BLaER1 treated with 17β-estradiol and CSF1 and Interleukin-3, amounts not matched to agents 10 nM and 100 nM (cell line): ENCODE measurements around the gene AMZ1.

ENCODE experiments used
- H3K27ac ChIP-seq, 11 experiments: shearing (Covaris generic); formaldehyde crosslinking; 2 replicates each; pipeline ENCODE4 v1.8.1; 2022
- H3K27me3 ChIP-seq, 11 experiments: shearing (Covaris generic); formaldehyde crosslinking; 2 replicates each; pipeline ENCODE4 v1.8.1; 2022
- H3K36me3 ChIP-seq, 11 experiments: shearing (Covaris generic); formaldehyde crosslinking; 2 replicates each; pipeline ENCODE4 v1.8.1; 2022
- H3K4me1 ChIP-seq, 10 experiments: shearing (Covaris generic); formaldehyde crosslinking; 2 replicates each; pipeline ENCODE4 v1.8.1; 2022
- H3K4me2 ChIP-seq, 11 experiments: shearing (Covaris generic); formaldehyde crosslinking; 2 replicates each; pipeline ENCODE4 v1.8.1; 2022
- H3K4me3 ChIP-seq, 10 experiments: shearing (Covaris generic); formaldehyde crosslinking; 2 replicates each; pipeline ENCODE4 v1.8.1; 2022
- H3K9ac ChIP-seq, 11 experiments: shearing (Covaris generic); formaldehyde crosslinking; 2 replicates each; pipeline ENCODE4 v1.8.1; 2022
- H3K9me3 ChIP-seq, 11 experiments: shearing (Covaris generic); formaldehyde crosslinking; replicated peaks in 1 of 11; 2 replicates each; pipeline ENCODE4 v1.8.1; 2022
- H4K20me1 ChIP-seq, 11 experiments: shearing (Covaris generic); formaldehyde crosslinking; 2 replicates each; pipeline ENCODE4 v1.8.1; 2022
- Cebpa-rat ChIP-seq, 11 experiments: shearing (Covaris generic); IDR thresholded peaks; 2 replicates each; pipeline ENCODE4 v1.8.1; 2022

The AMZ1 gene

DNA sequence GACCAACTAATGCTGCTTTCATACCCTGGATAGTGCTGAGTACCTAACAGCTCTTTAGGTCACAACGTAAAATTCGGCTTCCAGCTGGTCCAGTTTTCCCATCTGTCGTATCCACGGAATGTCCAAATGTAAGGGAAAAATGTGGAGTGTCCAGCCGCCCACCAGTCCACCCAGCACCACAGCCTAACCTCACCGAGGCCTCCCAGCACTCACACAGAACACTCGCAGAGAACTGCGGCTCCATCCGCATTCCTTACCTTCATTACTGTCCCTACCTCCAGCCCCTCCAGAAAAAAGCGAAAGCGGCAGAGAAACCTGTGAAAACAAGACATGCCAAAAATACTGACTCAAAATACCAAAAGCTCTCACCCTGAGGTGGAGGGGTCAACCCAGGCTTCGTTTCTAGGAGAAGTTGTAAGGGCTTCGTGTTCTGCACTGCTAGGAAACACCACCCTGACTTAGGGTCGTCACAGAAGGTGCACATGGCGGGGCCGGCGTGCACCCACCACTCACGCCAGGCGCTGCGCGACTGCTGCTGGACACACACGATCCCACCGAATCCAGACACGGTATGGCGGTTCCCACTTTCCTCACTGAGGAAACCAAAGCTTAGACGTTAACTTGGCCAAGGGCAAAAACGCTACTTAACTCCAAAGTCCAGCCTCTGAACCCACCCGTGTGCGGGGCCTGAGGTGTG, 73.9 kb downstream of the AMZ1 start:
- Histone ChIP-seq H3K27me3 (no peaks in the 10 kb centered on the region), H3K9me3 (peaks cover 0 to 6% (median 0%) of the 10 kb centered on the region in 11 experiments; a peak in 3 of 22 replicates), H3K27ac (peak overlapping the region in 8 of 11 experiments; percentile 5 to 86 (median 68); a peak in 12 of 22 replicates), H3K4me1 (peaks cover 47 to 79% (median 71%) of the 10 kb centered on the region in 10 experiments), H3K4me3 (no peak overlapping the region), H3K9ac (peak overlapping the region in 4 of 11 experiments; percentile 12 to 49 (median 34); a peak in 4 of 22 replicates), H4K20me1 (peaks cover 0 to 8% (median 0%) of the 10 kb centered on the region in 11 experiments; a peak in 2 of 22 replicates), H3K4me2 (peak overlapping the region; percentile 59 to 92 (median 81); a peak in 18 of 22 replicates), H3K36me3 (peaks cover 0 to 75% (median 34%) of the 10 kb centered on the region in 11 experiments; a peak in 17 of 22 replicates)
- no peak for TF ChIP-seq Cebpa-rat (IDR thresholded peaks at IDR 0.05)

DNA sequence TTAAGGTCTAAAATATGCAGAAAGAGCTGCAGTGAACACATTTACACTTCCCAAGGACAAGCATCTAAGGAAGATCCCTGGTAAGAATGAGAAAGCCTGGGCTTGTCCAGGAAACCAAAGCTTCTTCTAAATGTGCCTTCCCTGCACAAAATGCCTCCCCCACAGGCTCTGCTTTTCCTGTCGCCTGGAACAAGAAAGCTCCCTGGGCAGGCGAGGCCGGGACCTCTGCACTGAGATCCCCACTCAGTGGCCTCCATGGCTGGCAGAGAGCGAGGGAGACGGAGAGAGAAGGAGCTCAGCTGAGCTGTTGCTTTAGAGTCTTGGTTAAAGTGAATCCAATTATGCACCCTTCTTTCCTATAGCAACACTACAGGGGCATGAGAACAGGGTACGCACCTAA, 75.6 kb downstream of the AMZ1 start:
- H3K4me2 ChIP-seq: peak overlapping the region in 3 of 11 experiments; percentile 81 to 92 (median 89); a peak in 6 of 22 replicates
- peak overlapping the region in 8 of 11 experiments; percentile 23 to 81 (median 42); a peak in 12 of 22 replicates for H3K27ac ChIP-seq
- peaks cover 0 to 8% (median 0%) of the 10 kb centered on the region in 11 experiments; a peak in 1 of 22 replicates for H4K20me1 ChIP-seq
- peak overlapping the region in 3 of 11 experiments; percentile 19 to 55 (median 51); a peak in 2 of 22 replicates for H3K9ac ChIP-seq
- H3K9me3 ChIP-seq: peaks cover 0 to 3% (median 0%) of the 10 kb centered on the region in 11 experiments; a peak in 2 of 22 replicates
- no peak overlapping the region for H3K4me3 ChIP-seq
- H3K4me1 ChIP-seq: peaks cover 34 to 63% (median 55%) of the 10 kb centered on the region in 10 experiments
- no peak for TF ChIP-seq Cebpa-rat (IDR thresholded peaks at IDR 0.05)
- H3K36me3 ChIP-seq: peaks cover 0 to 78% (median 41%) of the 10 kb centered on the region in 11 experiments; a peak in 18 of 22 replicates
- no peaks in the 10 kb centered on the region for H3K27me3 ChIP-seq

DNA sequence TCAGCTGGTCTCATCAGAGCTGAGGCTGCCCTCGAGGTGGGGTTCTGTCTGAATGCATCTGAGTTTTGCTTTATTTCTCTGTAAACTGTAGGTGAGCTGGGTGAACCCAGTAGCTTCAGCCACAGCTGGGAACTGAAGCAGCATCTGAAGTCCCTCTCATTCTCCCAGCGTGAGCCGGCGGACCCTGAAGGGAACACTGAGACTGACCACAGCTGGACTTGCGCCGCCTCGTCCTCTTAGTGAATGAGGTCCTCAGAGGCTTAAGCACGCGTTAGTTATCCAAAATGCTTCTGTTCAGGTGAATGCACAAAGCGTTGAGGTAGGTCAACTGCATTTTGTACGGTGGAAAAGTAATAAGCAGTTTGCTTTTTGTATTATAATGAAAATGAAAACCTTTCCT, 76.6 kb downstream of the AMZ1 start:
- H3K36me3 ChIP-seq: peaks cover 0 to 80% (median 41%) of the 10 kb centered on the region in 11 experiments; a peak in 19 of 22 replicates
- no peak overlapping the region for H3K4me2 ChIP-seq
- peaks cover 27 to 53% (median 45%) of the 10 kb centered on the region in 10 experiments for H3K4me1 ChIP-seq
- TF ChIP-seq Cebpa-rat (IDR thresholded peaks at IDR 0.05): no peak
- H3K27me3 ChIP-seq: no peaks in the 10 kb centered on the region
- H3K9me3 ChIP-seq: peaks cover 0 to 3% (median 0%) of the 10 kb centered on the region in 11 experiments; a peak in 2 of 22 replicates
- H3K9ac ChIP-seq: no peak overlapping the region
- peaks cover 0 to 8% (median 0%) of the 10 kb centered on the region in 11 experiments; a peak in 1 of 22 replicates for H4K20me1 ChIP-seq
- peak overlapping the region in 6 of 11 experiments; percentile 1 to 81 (median 37); a peak in 9 of 22 replicates for H3K27ac ChIP-seq
- no peak overlapping the region for H3K4me3 ChIP-seq
